Activated naive CD8-positive, alpha-beta T cell treated with anti-CD3 and anti-CD28 coated beads, Interleukin-2, amount 50 U/mL, for 16 hours (primary cell): ENCODE results near the gene FAM180B.

Source experiments
- DNase-seq: peaks from one replicate; pipeline ENCODE4 v3.0.0-alpha.2; 2020; ENCODE audit warnings: low read depth, low spot score

The FAM180B gene

GRCh38 chr11:47566149-47566698, 20.3 kb upstream of the FAM180B start:
- DNase-seq = no peak

GRCh38 chr11:47569646-47570045, 16.8 kb upstream of the FAM180B start:
- no peak for DNase-seq

DNA sequence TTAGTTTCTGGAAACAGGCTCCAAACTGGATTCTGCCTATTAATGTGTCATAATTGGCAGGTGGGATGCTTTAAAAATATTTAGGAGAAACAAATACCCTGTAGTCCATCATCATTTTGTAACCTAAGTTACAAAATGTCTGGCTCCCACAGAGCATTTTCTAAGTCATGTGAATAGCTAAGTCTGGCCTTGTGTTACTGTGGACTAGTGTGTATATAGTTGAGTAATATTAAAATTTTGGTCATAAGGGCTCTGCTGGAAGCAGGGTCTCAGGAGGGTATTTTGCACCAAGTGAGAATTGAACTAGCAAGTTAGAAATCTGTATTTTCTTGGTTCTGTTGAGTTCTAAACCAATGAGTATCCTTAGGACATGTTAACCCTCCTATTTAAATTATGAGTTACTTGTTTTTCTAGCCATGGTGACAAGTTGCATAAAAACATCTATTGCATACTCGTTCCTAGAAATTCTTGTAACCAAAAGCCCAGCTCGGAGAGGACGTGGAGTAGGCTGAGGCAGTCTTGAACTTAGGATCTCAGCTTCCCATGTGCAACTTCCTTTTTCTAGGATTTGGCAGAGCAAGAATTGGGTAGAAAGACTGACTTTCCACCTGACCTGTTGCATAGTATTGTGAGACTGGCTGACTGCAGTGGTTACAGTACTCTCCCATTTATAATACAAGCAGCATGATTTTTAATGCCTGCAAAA, 15.7 kb upstream of the FAM180B start:
- no peak for DNase-seq

DNA sequence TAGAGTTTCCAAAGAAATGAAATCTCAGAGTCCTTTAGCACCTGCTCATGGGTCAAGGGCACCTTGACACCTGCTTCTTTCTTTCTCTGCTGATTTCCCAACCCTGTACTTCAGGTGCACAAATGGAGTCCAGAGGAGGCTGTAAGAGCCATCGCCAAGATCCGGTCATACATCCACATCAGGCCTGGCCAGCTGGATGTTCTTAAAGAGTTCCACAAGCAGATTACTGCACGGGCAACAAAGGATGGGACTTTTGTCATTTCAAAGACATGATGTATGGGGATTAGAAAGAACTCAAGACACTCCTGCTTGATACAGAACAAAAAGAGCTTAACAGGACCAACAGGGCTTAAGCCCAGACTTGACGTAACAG, 15.1 kb upstream of the FAM180B start:
- no peak for DNase-seq

DNA sequence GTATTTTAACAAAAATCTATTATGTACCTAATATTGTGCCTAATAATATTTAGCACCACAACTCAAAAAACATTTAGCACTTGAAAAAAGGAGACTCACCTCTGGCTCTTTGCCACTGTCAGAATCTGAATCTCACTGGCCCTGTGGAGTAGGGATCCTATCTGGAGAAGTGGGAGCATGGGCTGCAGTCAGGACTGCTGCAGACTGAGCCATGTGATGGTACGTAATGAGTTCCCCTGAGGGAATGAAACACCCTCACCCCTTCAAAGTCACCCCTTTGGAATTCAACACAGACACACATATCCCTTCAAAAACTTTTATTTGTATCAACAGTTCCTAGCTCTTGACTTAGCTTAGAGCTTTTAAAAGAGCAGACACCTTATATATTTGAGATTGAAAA, 14.6 kb upstream of the FAM180B start:
- no peak for DNase-seq

GRCh38 chr11:47572715-47573255, 13.7 kb upstream of the FAM180B start:
- no peak for DNase-seq

- DNase-seq = no peak
Observed at GRCh38 chr11:47573321-47573720, 13.2 kb upstream of the FAM180B start.

DNA sequence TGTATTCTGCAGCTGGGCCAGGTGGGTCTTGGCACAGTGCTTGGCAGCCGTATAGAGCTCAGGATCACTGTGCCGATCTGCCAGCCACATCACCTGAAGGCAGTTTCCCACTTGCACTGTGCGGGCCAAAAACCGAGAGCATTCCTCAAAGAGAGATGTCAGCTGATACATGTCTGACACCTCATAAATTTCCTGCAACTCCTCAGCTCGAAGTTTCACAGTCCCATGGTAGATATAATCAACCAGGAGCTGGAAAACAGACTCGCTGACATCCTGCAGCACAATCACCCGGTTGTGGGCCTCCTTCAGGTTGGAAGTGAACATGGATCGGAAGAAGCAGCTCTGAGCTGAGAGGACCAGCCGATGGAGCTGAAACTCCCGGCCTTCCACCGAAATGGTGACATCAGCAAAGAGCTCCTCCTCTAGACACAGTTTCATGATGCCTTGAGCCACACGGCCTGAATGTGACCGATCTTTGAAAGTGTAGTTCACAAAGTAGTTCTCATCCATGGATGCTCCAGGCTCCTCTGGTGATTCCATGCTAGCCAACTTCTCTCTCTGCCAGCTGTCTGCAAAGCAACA, 8.9 kb upstream of the FAM180B start:
- DNase-seq = no peak

DNA sequence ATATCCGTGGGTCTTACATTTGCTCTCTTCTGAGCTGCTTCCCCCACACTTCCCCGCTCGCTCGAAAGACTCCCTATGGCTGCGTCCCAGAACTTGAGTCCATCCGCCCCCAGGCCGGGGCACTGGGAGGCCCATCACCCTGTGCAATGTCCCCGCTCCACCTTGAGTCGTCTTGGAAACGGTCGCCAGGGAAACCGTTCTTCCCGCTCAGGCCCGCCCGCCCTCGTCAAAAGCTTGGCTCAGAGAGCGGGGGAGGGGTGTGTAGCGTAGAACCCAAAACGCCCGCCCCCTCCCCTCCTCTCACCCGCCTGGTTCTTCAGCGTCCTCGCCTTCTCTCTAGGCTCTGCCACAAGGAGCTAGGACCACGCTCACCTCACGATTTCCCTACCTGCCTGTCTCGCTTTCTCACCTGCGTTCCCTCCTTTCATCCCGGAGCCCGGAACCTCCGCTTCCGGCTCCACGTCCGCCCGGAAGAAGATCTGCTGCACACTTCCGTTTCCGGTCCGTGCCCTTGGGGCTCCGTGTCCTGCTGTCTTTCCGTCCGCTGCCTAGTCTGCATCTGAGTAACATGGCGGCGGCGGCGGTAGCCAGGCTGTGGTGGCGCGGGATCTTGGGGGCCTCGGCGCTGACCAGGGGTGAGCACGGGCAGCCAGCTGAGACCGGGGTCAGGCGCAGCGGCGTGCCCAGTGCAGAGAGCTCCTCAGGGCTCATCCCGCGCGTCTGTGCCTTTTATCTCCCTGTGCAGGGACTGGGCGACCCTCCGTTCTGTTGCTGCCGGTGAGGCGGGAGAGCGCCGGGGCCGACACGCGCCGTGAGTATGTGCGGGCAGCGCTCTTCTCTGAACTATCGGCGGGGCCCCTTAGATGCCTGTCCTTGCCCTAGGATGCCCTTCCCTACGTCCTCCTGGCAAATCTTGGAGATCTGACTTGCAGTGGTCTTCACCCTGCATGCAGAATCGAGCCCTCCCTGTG, 7.7 kb upstream of the FAM180B start, which contains the start of the genes KBTBD4 and NDUFS3:
TSS of gene KBTBD4 (minus strand) at position 447 of the 971 bp plus-strand sequence. CDS start at position 428, 19 bp downstream.
TSS of gene NDUFS3 (plus strand) at position 551 of the 971 bp plus-strand sequence. CDS start at position 569, 18 bp downstream.
- peak; percentile 63 for DNase-seq

- DNase-seq = no peak
Observed at GRCh38 chr11:47583844-47584243, 2.6 kb upstream of the FAM180B start.

DNA sequence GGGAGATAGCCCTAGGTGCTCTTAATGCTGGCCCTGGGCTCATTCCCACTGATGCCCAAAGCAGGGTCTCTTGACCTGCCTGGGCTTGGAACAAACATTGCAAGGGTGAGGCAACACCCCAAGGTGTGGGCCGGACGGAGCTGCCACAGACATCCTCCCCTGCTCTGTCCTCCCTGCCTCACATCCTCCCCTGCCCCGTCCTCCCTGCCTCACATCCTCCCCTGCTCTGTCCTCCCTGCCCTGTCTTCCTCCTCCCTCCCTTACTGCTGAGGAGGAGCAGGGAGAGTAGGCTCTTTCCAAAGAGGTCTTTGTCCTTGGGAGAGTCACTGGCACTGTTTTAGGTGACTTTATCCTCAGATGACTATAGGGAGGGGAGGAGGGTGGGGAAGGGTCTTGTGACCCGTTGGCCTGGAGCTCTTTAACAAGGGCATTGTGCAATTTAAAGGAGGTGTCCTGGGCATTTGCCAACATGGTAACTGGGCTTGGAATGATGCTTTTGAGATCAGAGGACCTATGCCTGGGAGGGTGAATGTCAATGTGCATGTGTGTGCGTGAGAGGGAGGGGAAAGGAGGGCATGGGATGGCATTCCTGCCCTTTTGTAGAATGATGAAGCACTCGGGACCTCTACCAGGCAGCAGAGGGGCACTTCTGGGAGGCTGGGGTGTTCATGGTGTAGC, 700 bp downstream of the FAM180B start:
- no peak for DNase-seq

DNA sequence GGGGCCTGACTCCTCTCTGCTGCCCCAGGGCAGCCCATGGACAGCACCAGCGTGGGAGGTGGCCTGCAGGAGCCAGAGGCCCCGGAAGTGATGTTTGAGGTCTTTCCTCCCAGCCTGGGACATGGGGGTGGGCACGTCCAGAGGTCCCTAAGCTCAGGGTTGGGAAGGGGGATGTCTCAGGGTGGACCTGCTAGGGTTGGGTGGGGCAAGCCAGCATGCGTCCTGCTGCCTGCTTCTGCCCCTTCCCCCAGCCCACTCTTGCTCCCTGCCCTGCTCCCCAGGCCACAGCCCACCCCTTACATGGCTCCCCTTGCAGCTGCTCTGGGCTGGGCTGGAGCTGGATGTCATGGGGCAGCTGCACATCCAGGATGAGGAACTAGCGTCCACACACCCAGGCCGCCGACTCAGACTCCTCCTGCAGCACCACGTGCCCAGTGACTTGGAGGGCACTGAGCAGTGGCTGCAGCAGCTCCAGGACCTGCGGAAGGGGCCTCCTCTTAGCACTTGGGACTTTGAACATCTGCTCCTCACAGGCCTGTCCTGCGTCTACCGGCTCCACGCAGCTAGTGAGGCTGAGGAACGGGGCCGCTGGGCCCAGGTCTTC, 1.3 kb downstream of the FAM180B start:
- no peak for DNase-seq

GRCh38 chr11:47589118-47589517, 2.6 kb downstream of the FAM180B start:
- no peak for DNase-seq

DNA sequence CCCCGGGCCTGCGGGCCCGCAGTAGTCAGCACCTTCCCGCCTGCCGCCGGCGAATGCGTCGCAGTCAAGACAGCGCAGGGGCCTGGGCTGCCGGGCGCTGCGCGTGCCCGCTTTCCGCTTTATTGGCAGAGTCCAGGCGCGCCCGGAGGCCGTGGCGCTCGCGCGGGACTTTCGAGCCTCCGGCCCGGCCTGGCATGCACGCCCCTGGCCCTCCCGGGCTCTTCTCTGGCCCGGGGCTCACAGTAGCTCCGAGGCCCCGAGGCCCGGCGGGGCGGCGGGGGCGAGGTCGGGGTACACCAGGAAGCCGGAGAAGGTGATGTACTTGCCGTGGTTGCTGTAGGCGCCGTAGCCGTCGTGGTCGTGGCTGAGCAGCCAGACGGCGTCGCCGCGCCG, 3.1 kb downstream of the FAM180B start:
- DNase-seq = no peak

DNA sequence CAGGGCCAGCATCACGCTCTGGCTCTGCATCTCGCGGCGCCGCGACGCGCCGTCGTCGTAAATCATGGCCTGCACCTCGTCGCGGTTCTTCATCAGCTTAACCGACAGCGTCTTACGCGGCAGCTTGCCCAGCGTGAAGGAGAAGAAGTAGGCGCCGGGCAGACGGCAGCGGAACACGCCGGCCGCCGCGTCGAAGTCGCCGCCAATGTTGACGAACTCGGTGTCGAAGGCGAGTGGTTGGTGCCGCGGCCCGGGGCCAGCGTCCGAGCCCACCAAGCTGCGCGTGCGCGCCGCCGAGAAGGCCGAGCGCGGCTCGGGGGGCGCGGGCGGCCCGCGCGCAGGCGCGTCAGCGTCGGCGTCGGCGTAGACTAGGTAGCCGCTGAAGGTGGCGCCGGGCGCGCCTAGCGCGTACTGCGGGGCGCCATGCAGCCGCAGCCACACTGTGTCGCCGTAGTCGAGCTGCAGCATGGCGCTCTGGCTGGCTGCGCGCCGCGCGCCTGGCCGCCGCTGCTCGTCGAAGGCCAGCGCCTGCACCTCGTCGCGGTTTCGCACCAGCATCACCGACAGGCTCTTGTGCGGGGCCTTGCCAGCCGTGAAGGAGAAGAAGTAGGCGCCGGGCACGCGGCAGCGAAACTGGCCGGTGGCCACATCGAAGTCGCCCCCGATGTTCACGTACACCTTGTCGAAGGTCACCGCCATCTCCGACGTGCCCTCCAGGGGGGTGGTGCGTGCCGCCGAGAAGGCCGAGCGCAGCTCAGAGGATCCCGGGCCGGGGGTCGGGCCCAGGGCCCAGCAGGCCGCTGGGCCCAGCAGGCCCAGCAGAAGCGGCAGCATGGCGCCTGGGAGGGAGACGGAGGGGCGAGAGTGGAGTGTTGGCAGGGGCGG, 3.7 kb downstream of the FAM180B start:
- DNase-seq = no peak

DNA sequence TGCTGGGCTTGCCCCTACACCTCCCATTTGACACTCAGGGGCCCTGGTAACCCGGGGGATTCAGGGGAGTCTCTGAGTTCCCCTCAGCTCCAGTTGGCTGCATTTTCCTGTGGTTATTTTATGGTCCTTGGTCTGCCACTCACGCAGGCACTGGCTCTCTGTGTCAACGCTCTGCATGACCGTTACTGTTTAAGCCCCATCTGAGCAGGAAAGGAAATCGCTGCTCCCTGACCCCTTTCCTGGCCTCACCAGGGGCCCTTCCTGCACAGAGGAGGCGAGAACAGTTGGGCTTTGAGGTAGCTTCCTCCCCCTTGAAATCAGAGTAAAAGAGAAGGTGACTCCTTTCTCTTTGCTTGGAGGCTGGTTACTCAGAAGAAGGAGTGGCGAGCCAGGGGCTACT, 5.3 kb downstream of the FAM180B start:
- DNase-seq = no peak

DNA sequence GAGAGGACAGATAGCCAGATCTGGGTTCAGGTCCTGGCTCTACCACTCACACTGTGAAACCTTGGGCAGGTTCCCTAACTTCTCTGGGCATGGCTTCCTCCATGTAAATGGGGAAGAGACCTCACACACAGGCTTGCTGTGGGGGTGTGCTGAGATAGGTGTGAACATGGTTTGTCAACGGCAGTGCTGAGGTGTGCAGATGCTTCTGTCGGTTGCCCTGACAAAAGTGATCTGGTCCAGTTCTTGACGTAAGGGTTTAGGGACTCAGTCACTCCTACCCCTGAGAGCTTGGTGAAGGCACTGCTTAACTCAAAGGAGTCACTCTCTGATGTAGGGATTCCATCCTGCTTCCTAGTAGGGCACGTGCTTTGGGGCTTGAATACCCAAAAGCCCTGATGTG, 5.8 kb downstream of the FAM180B start:
- no peak for DNase-seq

DNA sequence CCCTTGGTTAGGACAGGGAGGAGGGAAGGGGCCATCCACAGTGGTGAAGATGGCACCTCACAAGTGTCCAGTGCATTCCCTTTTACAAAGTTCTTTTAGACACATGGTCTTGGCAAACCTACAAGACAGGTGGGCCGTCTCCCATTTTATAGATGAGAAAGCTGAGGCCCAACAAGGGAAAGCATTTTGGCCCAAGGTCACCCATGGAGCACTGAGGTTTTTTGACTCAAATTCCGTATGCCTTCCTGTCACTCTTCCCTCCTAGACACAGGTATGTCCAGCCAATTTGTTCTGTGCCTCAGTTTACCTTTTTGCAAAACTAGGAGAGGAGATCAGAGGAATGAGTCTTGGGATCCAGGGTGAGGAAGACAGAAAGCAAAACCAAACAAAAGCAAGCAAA, 6.5 kb downstream of the FAM180B start:
- DNase-seq = no peak

DNA sequence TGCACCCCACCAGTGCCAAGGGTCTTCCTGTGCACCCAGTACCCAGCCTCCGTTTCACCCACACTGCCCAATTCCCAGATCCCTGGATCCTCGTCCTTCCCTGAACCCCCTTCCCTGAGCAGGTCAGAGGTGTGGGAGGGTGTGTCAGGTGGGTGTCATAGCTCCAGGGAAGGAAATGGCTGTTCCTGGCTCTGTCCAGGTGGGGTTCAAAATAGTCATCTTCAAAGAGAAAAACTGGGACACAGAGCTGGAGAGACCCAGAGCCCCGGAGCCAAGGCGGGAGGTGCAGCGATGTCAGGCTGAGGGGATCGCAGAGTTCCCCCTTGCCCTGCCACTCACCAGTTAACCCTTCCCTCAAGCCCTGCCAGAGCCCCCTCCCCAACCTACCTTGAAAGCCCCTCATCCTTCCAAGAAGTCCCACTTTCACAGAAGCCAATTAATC, 7.0 kb downstream of the FAM180B start:
- DNase-seq = no peak
